GM19043 (cell line): ENCODE measurements around the gene SYPL1.
"Not testable (repeated sequence)": the region's sequence is repeated elsewhere in the genome, so short reads cannot be mapped to it uniquely, and the experiment has no call there.

Experiments
- ATAC-seq: cut with Tn5 transposase; IDR thresholded peaks from one replicate; pipeline ENCODE4 v1.9.1; 2021; ENCODE audit warnings: low read depth; ENCODE audit not compliant: unreplicated experiment

The SYPL1 gene

GRCh38 chr7:106112118-106112971 is at the start of gene SYPL1:
Gene SYPL1, minus strand, starts transcription at chr7:106112312. Its CDS starts 104 bp downstream, at chr7:106112208.
- peak; percentile 69 for ATAC-seq

DNA sequence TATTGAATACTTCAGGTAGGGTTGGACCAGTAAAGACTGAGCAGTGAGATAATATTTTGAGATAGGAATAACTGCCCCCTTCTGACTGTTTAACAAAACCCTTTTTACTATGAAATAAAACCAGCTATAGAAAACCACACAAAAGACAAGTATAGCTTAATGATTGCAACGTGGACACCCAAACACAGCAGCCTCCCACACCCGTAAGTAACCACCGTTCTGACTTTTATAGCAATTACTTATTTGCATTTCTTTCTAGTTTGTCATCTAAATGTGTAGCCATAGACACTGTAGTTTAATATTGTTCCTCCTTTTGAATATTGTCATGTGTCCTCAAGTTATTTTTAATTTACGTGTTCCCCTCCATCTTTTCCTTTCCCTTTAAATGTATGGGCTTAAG is 42.9 kb upstream of the SYPL1 start:
- no peak for ATAC-seq

- ATAC-seq = peak; percentile 80
Observed at GRCh38 chr7:106153891-106154449, 41.9 kb upstream of the SYPL1 start.

- ATAC-seq = no peak
Observed at GRCh38 chr7:106152313-106152665, 40.2 kb upstream of the SYPL1 start.

DNA sequence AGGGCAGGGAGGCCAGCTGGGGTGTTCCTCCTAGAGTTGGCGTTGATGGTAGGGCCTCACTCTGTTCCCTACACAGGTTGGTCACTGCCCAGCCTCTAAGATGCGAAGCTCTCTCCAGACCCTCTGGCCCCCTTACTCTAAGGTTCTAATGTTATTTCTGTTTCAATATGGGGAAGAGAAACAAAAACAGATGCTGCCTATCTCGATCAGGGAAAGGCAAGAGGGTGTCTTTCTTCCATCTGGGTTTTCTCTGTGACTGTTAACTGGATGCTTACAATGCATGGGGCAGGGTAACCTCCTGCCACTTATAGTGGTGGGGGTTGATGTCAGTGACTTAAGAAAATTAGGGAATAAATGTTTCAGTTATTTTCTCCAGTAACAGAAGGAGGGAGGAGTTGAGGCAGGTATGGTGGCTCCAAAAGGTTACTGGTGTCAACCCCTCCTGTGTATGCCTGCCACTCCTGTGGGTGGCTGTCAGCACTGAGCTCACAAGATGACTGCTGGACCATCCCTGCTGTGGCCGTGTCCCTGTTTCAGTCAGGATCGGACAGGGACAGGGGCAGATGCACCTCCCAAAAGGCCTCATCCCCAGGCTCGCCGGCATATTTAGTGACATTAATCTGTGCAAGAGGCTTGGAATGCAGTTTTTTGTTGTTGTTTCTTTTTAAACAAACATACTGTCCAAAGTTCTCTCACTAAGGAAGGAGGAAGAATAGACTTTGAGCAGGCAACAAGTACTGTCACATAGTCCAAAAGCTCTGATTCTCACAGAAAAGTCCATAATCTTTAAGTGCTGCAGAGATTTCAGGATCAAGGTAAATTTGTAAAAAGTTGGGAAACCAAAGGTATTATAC is 39.6 kb upstream of the SYPL1 start:
- ATAC-seq = no peak

- no peak for ATAC-seq
Observed at GRCh38 chr7:106143711-106144337, 31.7 kb upstream of the SYPL1 start.

DNA sequence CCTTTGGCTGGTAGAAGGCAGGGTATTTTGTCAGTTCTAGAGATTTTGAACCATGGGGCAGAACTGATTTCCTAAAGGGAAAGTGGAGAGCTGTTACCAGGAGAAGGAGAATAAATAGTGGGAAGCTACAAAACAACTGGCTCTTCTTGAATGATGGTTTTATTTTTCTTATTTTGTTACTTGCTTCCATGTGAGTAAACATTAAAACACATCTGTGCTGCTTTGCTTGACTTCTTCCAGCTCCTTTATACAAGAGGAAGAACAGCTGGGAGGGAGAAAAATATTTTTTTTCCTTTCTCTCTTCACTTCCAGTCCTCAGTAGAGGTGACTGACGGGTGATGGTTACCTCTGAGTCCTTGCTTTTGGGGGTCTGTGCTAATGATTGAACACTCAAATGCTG is 30.0 kb upstream of the SYPL1 start:
- ATAC-seq = no peak

DNA sequence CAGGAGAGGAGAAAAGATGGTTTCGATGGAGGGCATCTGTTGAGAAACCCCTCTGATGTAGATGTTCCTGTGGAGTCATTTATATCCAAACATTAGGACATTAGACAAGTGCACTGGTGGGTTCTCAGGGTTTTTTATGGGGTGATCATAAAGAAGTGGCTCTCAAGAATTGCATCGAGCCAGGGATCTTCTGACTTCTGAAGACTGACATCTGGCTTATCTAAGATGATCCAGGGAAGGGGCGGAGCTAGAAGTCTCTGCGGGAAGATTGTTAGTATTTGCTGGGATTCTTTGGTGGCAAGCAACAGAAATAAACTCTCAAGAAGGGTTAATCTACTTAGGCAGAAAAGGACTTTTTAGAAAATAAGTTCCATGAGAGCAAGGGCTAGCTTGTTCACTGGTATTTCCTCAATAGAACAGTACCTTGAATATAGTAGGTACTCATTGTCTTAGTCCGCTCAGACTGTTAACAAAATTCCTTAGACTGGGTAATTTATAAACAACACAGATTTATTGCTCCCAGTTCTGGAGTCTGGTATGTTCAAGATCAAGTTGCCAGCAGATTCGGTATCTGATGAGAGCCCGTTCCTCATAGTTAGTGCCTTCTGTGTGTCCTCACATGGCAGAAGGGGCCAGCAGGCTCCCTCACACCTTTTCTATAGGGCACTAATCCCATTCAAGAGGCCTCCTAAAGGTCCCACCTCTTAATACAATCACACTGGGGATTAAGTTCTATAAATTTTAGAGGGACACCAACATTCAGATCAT is 28.5 kb upstream of the SYPL1 start:
- ATAC-seq = no peak

GRCh38 chr7:106139265-106140251 is 27.4 kb upstream of the SYPL1 start:
- ATAC-seq = no peak

- ATAC-seq = no peak
Observed at GRCh38 chr7:106138776-106139175, 26.7 kb upstream of the SYPL1 start.

DNA sequence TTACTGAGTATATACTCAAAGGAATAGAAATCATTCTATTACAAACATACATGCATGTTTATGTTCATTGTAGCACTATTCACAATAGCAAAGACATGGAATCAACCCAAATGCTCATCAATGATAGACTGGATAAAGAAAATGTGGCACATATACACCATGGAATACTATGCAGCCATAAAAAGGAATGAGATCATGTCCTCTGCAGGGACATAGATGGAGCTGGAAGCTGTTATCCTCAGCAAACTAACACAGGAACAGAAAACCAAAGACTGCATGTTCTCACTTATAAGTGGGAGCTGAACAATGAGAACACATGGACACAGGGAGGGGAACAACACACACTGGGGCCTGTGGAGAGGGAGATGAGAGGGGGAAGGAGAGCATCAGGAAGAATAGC is 26.1 kb upstream of the SYPL1 start:
- not testable (repeated sequence) for ATAC-seq

DNA sequence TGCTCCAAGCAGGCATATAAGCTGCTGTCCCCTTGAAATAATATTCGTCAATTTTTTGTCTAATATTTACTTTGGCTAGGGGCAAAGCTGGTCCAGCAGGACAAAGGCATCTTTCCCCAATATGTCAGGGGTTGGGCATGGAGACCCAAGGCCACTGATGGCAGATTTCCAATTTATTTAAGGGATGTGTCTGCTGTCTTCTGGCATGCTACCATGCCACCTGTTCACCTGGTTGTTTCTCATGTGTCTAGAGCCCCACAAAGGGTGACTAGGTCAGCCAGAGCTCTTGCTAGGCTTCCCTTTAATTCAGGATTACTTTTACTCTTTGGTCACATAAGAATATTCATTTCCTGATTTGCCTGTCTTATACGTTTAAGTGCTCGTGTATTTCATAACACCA is 22.1 kb upstream of the SYPL1 start:
- ATAC-seq = no peak

- no peak for ATAC-seq
Observed at GRCh38 chr7:106129291-106129690, 17.2 kb upstream of the SYPL1 start.

GRCh38 chr7:106128836-106129235 is 16.7 kb upstream of the SYPL1 start:
- ATAC-seq = no peak

DNA sequence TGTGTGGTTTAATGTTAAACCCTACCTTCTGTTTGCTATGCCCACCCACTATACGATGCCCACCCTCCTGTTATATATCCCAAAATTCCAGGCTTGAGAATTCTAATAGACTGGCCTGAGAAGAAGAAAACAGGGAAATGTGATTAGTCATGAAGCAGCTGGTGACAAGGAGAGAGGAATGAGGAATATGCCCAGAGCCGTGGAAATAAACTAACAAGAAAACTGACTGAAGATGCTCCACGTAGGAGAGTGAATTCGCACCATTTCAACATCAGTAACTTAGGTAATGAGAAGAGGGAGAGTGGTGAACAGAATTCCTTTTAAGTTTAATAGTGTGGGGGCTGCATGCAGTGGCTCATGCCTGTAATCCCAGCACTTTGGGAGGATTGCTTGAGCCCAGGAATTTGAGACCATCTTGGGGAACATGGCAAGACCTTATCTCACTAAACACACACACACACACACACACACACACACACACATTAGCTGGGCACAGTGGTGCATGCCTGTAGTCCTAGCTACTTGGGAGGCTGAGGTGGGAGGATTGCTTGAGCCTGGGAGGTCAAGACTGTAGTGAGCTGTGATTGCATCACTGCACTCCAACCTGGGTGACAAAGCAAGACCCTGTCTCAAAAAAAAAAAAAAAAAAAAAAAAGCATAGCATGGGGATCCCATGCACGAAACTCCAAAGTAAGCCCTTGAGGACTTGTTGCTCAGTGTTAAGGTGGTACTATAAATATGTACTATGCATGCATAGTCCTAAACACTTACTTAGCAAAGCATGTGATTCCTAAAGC is 16.1 kb upstream of the SYPL1 start:
- ATAC-seq = no peak

- ATAC-seq = no peak
Observed at GRCh38 chr7:106126170-106126938, 14.2 kb upstream of the SYPL1 start.

DNA sequence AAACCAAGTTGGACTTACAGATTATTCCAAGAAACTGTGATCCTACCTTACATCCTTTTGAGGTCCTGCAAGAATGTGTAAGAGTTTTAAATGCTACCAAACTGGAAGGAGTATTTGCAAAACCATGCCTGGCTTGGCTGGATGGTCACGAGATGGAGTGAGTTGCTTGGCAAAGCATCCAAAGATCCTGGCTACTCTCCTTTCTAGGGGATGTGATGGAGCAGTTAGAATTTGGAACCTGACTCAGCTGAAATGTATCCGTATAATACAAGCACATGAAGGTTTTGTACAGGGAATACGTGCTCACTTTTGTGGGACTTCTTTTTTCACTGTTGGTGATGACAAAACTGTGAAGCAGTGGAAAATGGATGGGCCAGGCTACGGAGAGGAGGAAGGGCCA is 13.3 kb upstream of the SYPL1 start:
- no peak for ATAC-seq

DNA sequence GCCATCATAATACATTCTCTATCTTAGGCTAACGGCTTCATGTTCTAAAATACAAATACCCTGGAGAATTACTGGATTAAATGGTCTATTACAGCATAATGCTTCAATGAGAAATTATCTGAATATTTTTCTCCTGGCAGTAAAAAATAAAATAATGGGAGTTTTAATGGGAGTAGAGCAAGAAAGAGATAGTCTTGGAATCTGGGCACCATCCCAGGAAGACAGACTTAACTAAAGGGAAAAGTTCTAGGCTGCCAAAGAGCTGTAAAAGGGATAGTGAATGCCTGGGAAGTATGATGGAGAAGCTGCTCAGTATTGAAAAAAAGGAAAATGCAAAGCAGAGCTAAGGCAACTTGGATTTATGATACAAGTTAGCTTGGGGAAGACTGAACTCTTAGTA is 12.1 kb upstream of the SYPL1 start:
- no peak for ATAC-seq
